A549 (cell line): ENCODE data around the gene ZP1. TPM values are rescaled to one million over a fixed set of nuclear protein-coding genes. Genes with fewer than 3 reads are reported as not detected.

ENCODE experiments used
- ATAC-seq, 2 experiments: fragments of 200-7000 bp in 1 of 2; fragments of >200 bp in 1 of 2; cut with Nextera tagmentation in 1 of 2; cut with Tn5 transposase in 1 of 2; 3 replicates each; pipeline versions ENCODE4 v1.8.0 to v1.9.1; 2018 to 2020; ENCODE audit warnings: mild to moderate bottlenecking in 1 of 2, moderate library complexity in 1 of 2
- CTCF ChIA-PET: fragments of 300-600 bp; sonication (Branson Sonifier 250); formaldehyde crosslinking; extraction: SDS; loops from one replicate; lab custom pipeline; 2021; ENCODE audit warnings: antibody characterized with exemption, inconsistent platforms; lab: Yijun Ruan, JAX
- POLR2A ChIA-PET: fragments of 350-600 bp; formaldehyde crosslinking; extraction: SDS; loops from one replicate; lab custom pipeline; 2021; ENCODE audit warnings: antibody characterized with exemption, inconsistent platforms; lab: Yijun Ruan, JAX
- DNase-seq, 2 experiments: peaks; one replicate each; pipeline versions ENCODE4 v3.0.0 to v3.0.0-alpha.2; 2011 to 2016; ENCODE audit warnings: low read depth in 1 of 2, low spot score in 1 of 2
- FAIRE-seq: peaks from 2 replicates; lab custom pipeline; 2011; peaks lifted over from hg19 to GRCh38; lab: Jason Lieb, UNC
- H3K27ac ChIP-seq, 2 experiments: fragments of >200 bp; sonication (Bioruptor Twin); formaldehyde crosslinking; 3 replicates each; pipeline ENCODE4 v1.5.1; 2016 to 2017
- H3K4me1 ChIP-seq: fragments of >200 bp; sonication (Bioruptor Twin); formaldehyde crosslinking; 3 replicates; pipeline ENCODE4 v1.6.1; 2016
- H3K4me2 ChIP-seq: fragments of >200 bp; sonication (Bioruptor Twin); formaldehyde crosslinking; 3 replicates; pipeline ENCODE4 v1.6.1; 2016
- H3K4me3 ChIP-seq: fragments of >200 bp; sonication (Bioruptor Twin); formaldehyde crosslinking; 3 replicates; pipeline ENCODE4 v1.5.1; 2016
- H3K9me3 ChIP-seq: fragments of >200 bp; sonication (Bioruptor Twin); formaldehyde crosslinking; 3 replicates; pipeline ENCODE4 v1.6.1; 2016
- CEBPB ChIP-seq, 2 experiments: fragments of >200 bp in 1 of 2; sonication (Bioruptor Twin) in 1 of 2; formaldehyde crosslinking in 1 of 2; IDR thresholded peaks; 2 replicates each; pipeline ENCODE4 v1.6.1; 2012 to 2016
- CHD4 ChIP-seq: fragments of 200-600 bp; sonication (generic); IDR thresholded peaks from 2 replicates; pipeline ENCODE4 v1.6.1; 2016; ENCODE audit warnings: antibody characterized with exemption, mild to moderate bottlenecking, borderline replicate concordance
- E2F6 ChIP-seq: IDR thresholded peaks from 2 replicates; pipeline ENCODE4 v1.6.1; 2012; ENCODE audit warnings: low read depth, borderline replicate concordance
- EHMT2 ChIP-seq: fragments of 200-600 bp; sonication (generic); IDR thresholded peaks from 2 replicates; pipeline ENCODE4 v1.6.1; 2016; ENCODE audit warnings: antibody characterized with exemption, low read depth, mild to moderate bottlenecking, moderate library complexity
- FOSB ChIP-seq: fragments of 250-450 bp; sonication (Bioruptor Pico); IDR thresholded peaks from 2 replicates; pipeline ENCODE4 v1.5.0; 2020; ENCODE audit warnings: mild to moderate bottlenecking, moderate library complexity
- GATA3 ChIP-seq: IDR thresholded peaks from 2 replicates; pipeline ENCODE4 v1.6.1; 2012; ENCODE audit warnings: borderline replicate concordance
- HDAC2 ChIP-seq: fragments of 200-600 bp; sonication (generic); IDR thresholded peaks from 2 replicates; pipeline ENCODE4 v1.6.1; 2016
- HEYL ChIP-seq: fragments of 250-450 bp; sonication (Bioruptor Pico); IDR thresholded peaks from 2 replicates; pipeline ENCODE4 v1.8.0; 2021; ENCODE audit warnings: mild to moderate bottlenecking, moderate library complexity
- HOXB5 ChIP-seq: fragments of 250-450 bp; sonication (Bioruptor Pico); IDR thresholded peaks from 2 replicates; pipeline ENCODE4 v1.5.0; 2020; ENCODE audit warnings: mild to moderate bottlenecking, moderate library complexity
- SMC3 ChIP-seq: fragments of >200 bp; sonication (Bioruptor Twin); formaldehyde crosslinking; IDR thresholded peaks from 3 replicates; pipeline ENCODE4 v1.6.1; 2018; ENCODE audit warnings: inconsistent platforms
- ZFP36 ChIP-seq: fragments of 450-650 bp; IDR thresholded peaks from 2 replicates; pipeline ENCODE4 v1.6.1; 2014; ENCODE audit warnings: borderline replicate concordance; ENCODE audit not compliant: partially characterized antibody
- WGBS: methylation state at CpG from one replicate; pipeline ENCODE4 v1.1.6; 2017; ENCODE audit errors: missing lambda C conversion rate; 5-methylcytosine and 5-hydroxymethylcytosine counted together
- polyA plus RNA-seq, 4 experiments: library from polyadenylated mRNA; depleted of rRNA in 3 of 4; stranded (reverse); fragments of >200 nt; fragmentation: RNase III in 1 of 4; extraction: RNeasy Plus Mini Kit Qiagen cat#74134 plus additional on column Dnase treatment in 1 of 4; gene quantifications; 2 replicates in 3 of 4; 3 replicates in 1 of 4; pipeline ENCODE4 v1.2.3, GENCODE V29; 2011 to 2017
- TF ChIP-seq, protein P1 (sequence below): fragments of 200-600 bp; sonication (generic); IDR thresholded peaks from 2 replicates; pipeline ENCODE4 v1.6.1; 2016; ENCODE audit warnings: antibody characterized with exemption, mild to moderate bottlenecking, moderate library complexity
- TF ChIP-seq, protein P2 (sequence below): fragments of 150-350 bp; IDR thresholded peaks from 2 replicates; pipeline ENCODE4 v1.6.1; 2014; ENCODE audit warnings: low read depth, mild to moderate bottlenecking, low read length
- TF ChIP-seq, protein P3 (sequence below): IDR thresholded peaks from 2 replicates; pipeline ENCODE4 v1.6.1; 2012

The ZP1 gene
- polyA plus RNA-seq, 2 of the 4 experiments (the other 2 are of a cell fraction): 0.06 to 0.30 TPM

DNA sequence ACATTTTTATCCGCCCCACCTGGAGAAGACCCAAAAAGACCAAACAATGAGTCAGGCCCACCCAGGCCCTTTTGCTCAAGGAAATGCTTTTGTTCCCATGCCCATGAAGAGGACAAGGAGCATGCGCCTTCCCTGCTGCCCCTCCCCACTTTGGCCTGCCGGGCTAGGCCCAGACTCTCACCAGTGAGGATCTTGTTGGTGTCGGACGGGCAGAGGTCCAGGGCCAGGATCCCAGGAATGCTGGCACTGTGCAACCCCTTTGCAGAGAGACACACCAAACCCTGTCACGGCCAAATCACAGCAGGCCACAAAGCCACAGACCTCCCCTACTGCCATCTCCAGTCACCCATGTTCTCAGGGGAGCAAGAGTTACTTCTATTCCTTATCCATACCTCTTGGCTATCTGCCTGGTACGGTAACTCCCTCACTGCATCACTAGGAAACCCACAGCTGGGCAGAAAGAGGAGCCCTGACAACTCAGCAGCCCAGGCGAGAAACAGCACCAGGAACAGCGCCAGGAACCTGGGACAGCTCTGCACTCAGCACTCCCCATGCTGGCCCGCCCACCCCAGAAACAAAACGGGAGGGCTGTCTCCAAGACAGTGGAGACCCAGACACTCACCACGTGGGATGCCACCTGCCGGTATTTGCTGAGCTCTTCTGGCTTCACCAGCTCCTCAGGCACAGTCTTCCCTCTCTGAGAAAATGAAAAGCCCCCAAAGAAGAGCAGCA, 33.5 kb downstream of the ZP1 start (continued):
- TF ChIP-seq EHMT2: no peak

- no peak for ATAC-seq
- no peak for DNase-seq
- Histone ChIP-seq H3K4me2 (no peak overlapping the region), H3K4me1 (peaks cover 16% of the 10 kb centered on the region), H3K4me3 (no peak overlapping the region)
- POLR2A ChIA-PET: no interaction called here
- FAIRE-seq: no peak
- TF ChIP-seq FOSB (no peak), CEBPB (IDR thresholded peaks at IDR 0.05) (no peak), GATA3 (no peak), CHD4 (no peak), HEYL (CRISPR knock-in tag) (no peak), SMC3 (no peak), ZFP36 (no peak), E2F6 (no peak), HDAC2 (no peak), EHMT2 (no peak)
- TF ChIP-seq, protein P1, sequence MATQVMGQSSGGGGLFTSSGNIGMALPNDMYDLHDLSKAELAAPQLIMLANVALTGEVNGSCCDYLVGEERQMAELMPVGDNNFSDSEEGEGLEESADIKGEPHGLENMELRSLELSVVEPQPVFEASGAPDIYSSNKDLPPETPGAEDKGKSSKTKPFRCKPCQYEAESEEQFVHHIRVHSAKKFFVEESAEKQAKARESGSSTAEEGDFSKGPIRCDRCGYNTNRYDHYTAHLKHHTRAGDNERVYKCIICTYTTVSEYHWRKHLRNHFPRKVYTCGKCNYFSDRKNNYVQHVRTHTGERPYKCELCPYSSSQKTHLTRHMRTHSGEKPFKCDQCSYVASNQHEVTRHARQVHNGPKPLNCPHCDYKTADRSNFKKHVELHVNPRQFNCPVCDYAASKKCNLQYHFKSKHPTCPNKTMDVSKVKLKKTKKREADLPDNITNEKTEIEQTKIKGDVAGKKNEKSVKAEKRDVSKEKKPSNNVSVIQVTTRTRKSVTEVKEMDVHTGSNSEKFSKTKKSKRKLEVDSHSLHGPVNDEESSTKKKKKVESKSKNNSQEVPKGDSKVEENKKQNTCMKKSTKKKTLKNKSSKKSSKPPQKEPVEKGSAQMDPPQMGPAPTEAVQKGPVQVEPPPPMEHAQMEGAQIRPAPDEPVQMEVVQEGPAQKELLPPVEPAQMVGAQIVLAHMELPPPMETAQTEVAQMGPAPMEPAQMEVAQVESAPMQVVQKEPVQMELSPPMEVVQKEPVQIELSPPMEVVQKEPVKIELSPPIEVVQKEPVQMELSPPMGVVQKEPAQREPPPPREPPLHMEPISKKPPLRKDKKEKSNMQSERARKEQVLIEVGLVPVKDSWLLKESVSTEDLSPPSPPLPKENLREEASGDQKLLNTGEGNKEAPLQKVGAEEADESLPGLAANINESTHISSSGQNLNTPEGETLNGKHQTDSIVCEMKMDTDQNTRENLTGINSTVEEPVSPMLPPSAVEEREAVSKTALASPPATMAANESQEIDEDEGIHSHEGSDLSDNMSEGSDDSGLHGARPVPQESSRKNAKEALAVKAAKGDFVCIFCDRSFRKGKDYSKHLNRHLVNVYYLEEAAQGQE: no peak
- TF ChIP-seq, protein P2, sequence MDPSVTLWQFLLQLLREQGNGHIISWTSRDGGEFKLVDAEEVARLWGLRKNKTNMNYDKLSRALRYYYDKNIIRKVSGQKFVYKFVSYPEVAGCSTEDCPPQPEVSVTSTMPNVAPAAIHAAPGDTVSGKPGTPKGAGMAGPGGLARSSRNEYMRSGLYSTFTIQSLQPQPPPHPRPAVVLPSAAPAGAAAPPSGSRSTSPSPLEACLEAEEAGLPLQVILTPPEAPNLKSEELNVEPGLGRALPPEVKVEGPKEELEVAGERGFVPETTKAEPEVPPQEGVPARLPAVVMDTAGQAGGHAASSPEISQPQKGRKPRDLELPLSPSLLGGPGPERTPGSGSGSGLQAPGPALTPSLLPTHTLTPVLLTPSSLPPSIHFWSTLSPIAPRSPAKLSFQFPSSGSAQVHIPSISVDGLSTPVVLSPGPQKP: no peak
- TF ChIP-seq, protein P3, sequence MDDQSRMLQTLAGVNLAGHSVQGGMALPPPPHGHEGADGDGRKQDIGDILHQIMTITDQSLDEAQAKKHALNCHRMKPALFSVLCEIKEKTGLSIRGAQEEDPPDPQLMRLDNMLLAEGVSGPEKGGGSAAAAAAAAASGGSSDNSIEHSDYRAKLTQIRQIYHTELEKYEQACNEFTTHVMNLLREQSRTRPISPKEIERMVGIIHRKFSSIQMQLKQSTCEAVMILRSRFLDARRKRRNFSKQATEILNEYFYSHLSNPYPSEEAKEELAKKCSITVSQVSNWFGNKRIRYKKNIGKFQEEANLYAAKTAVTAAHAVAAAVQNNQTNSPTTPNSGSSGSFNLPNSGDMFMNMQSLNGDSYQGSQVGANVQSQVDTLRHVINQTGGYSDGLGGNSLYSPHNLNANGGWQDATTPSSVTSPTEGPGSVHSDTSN: no peak
- TF ChIP-seq, all 56 proteins: peak for 0
- WGBS: 95% methylated on average over 11 of the region's 11 CpGs
- H3K9me3 ChIP-seq: no peaks in the 10 kb centered on the region
- H3K27ac ChIP-seq: no peak overlapping the region
- CTCF ChIA-PET: interaction anchor here (1.3 to 12.7 kb wide), 7 partner anchors 8 to 232 kb away, joined by 3 to 153 read pairs (median 7); partner anchors contain the start of gene TMEM109
These were observed 35.3 kb downstream of the ZP1 start for GRCh38 chr11:60902625-60903024.

GRCh38 chr11:60905047-60905446, 37.7 kb downstream of the ZP1 start:
- ChIA-PET POLR2A (interaction anchor here (1.0 to 1.1 kb wide), 2 partner anchors 9 to 18 kb away, joined by 3 to 4 read pairs; partner anchors contain the start of gene TMEM109), CTCF (interaction anchor here (1.3 to 12.7 kb wide), 6 partner anchors 8 to 282 kb away, joined by 4 to 153 read pairs (median 8); partner anchors contain the start of gene TMEM109)
- ATAC-seq: no peak
- 62% methylated on average over 6 of the region's 6 CpGs for WGBS
- no peak for TF ChIP-seq HOXB5 (CRISPR knock-in tag)
- Histone ChIP-seq H3K27ac (peak overlapping the region in 1 of 2 experiments; percentile 97; a peak in 3 of 6 replicates), H3K4me2 (peak overlapping the region; percentile 95), H3K9me3 (no peaks in the 10 kb centered on the region), H3K4me3 (peak overlapping the region; percentile 97), H3K4me1 (peaks cover 12% of the 10 kb centered on the region)
- FAIRE-seq: no peak
- DNase-seq: no peak
